Kidney capillary endothelial cell (primary cell): ENCODE results near the gene BHLHA9.
"Not testable (repeated sequence)": the region's sequence is repeated elsewhere in the genome, so short reads cannot be mapped to it uniquely, and the experiment has no call there.

Experiments used
- DNase-seq: peaks from one replicate; pipeline ENCODE4 v3.0.0-alpha.2; 2018; ENCODE audit warnings: low spot score

BHLHA9 gene

DNA sequence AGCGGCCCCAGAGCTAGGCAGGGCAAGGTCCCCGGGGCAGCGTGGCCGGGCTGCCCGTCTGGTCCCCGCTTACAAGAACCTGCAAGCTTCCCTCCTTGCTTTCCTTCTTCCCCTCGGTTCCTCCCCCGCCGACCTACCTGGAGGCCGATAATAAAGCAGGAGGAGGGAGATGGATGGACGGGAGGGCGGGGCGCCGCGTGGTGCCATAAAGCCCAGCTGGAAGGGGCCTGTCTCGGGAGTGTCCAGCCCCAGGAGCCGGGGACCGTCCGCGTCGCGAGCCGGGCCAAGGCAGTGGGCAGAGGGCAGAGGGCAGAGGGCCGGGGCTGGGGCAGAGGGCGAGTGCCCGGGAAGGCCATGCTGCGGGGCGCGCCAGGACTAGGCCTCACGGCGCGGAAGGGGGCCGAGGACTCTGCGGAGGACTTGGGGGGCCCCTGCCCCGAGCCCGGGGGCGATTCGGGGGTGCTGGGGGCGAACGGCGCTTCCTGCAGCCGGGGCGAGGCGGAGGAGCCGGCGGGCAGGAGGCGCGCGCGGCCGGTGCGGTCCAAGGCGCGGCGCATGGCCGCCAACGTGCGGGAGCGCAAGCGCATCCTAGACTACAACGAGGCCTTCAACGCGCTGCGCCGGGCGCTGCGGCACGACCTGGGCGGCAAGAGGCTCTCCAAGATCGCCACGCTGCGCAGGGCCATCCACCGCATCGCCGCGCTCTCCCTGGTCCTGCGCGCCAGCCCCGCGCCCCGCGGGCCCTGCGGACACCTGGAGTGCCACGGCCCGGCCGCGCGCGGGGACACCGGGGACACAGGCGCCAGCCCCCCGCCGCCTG lies at the start of gene BHLHA9:
BHLHA9 (plus strand) TSS at position 235 of the 820 bp plus-strand sequence; CDS start at position 355, 120 bp downstream.
- no peak for DNase-seq

DNA sequence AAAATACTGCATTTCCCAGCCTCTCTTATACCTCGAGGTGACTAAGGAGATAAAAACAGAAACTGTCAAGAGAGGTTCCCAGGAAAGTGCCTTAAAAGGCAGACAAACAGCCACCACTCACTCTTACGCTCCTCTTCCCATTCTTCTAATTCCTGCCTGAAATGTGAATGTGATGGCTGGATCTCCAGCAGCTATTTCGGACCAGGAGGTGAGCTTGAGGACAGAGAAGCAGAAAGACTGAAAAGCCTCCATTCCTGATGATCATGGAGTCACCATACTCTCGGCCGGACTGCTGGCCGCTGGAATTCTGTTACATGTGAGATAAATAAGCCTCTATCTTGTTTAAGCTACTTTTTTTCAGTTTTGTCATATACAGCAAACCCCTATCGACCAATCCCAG lies 49.0 kb upstream of the BHLHA9 start:
- no peak for DNase-seq

DNA sequence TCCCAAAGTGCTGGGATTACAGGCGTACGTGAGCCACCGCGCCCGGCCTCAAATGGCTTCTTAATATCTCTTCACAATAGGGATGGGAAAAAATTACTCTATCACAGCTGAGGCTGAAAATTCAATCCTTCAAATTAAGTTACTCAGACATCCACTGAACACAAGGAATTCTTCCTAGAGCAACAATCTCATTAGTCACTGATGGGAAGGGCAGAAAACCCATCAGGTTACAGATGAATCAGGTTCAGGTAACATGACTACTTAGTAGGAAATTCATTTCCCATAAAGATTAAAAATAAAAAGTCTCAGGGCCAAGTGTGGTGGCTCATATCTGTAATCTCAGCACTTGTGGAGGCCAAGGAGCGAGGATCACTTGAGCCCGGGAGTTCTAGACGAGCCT lies 47.9 kb upstream of the BHLHA9 start:
- no peak for DNase-seq

DNA sequence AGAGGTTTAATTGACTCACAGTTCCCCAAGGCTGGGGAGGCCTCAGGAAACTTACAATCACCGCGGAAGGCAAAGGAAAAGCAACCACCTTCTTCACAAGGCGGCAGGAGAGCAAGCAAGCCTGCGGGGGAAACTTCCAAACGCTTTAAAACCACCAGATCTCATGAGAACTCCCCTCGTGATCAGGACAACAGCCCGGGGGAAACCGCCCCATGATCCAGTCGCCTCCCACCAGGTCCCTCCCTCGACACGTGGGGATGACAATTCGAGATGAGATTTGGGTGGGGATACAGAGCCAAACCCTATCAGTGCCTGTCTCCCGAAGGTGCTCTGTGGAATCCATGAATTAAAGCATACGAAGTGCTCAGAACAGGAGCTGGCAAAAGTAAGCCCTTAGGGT lies 46.6 kb upstream of the BHLHA9 start:
- DNase-seq = no peak

DNA sequence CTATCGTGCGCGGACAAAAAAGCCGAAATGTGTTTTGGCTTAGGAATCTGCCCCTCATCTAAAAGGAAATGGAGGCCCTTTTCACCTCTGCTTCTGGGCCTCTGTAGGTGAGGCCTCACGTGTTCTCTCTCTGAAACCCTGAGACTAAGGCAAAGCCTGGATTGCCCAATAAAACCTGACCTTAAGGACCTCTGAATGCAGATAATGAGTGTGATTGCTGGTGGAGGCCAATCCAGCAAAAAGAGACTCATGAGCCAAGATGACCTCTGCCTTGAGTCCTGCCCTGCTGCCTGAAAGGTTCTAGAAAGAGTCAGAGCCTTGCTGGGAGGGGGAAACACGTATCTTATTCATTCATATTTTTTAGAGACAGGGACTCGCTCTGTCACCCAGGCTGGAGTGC lies 45.9 kb upstream of the BHLHA9 start:
- no peak for DNase-seq

DNA sequence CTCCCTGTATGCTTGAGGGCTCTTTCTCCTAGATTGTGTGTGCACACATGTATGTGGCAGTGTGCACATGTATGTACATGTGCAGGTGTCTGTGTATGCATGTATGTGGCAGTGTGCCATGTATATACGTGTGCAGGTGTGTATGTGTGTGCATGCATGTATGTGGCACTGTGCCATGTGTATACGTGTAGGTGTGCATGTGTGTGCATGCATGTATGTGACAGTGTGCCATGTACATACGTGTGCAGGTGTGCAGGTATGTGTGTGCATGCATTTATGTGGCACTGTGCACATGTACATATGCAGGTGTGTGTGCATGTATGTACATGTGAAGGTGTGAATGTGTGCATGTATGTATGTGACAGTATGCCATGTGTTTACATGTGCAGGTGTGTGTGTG lies 43.9 kb upstream of the BHLHA9 start:
- DNase-seq = no peak

DNA sequence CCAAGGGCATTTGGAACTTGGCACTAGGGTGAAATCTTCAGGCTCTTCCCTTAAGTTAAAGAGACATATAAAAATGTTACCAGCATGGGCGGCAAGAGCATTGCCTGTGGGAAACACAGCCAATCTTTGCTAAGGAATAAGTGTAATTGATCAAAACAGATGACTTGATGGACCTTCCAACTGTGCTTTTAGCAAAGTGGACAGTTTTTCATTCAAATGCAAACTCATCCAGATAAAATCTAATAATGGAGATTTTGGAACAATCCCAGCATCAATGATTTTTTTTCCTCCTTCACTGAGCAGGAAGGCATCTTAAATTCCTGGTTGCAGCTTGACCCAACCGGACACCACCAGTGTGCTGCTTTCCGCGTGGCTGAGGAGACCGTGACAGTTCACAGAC lies 42.9 kb upstream of the BHLHA9 start:
- DNase-seq = no peak

DNA sequence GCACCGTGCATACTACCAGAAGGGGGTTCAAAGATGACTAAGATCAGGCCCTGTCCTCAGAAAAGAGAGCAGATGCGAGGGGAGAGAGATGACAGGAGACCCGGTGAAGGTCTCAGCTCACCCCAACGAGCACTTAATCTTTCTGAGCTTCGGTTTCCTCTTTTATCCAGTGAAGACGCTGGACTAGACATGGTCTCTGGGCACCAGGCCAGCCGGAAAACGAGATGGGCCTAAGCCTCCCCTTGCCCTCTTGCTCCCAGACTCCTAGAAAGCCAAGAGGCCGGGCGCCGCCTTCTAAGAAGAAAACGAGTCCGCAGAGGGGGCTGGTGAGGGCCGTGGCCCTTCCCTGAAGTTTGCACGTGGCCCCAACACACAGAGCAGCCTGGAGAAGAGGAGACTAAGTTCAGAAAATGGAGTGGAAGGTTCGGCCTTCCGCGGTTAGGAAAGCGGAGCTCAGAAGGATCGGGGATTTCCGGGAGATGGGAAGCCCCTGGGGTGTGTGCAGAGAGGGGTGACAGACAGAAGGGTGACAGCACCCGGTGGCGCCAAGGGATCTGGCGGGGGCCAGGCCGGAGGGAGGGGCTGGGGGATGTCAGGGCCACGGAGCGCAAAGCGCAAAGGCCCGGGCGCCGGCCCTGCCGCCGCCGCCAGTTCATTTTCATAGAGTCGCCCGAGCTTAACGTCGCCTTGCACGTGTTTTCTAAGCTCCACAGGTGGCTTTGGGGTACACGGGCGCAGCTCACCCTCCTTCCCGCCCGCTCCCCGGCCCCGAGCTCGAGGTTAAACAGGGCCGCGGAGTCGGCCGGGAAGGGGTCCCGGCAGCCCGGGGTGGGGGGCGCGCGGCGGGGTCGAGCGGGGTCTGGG lies 42.1 kb upstream of the BHLHA9 start:
- no peak for DNase-seq

DNA sequence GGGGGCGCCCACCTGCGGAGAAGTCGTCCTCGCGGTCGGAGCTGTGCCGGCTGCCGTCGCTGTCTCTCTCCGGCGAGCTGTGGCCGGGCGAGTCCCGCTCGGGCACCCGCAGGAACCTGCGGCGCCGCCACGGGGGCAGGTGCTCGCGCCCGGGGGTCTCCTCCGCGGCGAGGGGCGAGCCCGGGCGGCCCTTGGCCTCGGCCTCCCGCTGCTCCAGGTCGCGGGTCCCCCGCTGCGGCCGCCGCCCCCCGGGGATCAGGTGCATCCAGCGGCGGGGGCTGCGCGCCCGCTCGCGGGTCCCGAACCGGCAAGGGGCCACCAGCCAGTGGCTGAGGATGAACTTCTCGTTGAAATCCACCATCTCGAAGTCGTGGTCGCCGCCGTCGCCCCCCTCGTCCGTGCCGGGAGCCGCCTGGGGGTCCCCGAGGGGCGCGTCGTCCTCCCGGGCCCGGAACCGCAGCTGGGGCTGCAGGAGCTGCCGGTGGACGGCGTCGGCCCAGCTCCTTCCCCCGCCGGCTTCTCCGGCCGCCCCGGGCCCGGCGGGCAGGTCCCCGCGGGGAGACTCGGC lies 41.4 kb upstream of the BHLHA9 start:
- no peak for DNase-seq

DNA sequence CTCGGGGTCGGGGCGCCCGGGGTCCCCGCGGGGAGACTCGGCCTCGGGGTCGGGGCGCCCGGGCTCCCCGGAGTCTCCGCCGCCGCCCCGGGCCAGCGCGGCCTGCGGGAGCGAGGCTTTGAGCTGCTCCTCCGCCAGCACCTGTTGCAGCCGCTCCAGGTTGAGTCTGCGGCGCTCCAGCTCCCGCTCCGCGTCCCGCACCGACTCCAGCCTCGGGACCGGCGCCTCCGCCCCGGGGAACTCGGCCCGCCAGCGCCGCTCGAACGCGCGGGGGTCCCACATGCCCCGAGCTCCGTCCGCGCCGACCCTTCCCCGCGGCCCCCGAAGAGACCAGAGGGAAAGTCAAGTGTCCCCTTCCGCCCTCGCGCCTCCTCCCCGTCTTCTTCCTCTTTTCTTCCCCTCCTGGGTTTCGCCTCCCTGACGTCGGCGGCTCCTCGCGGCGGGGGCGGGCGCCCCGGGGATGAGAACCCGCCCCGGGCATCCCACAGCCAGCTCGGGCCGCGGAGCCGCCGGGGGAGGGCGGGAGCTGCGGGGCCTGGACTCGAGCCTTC lies 40.8 kb upstream of the BHLHA9 start:
- no peak for DNase-seq

DNA sequence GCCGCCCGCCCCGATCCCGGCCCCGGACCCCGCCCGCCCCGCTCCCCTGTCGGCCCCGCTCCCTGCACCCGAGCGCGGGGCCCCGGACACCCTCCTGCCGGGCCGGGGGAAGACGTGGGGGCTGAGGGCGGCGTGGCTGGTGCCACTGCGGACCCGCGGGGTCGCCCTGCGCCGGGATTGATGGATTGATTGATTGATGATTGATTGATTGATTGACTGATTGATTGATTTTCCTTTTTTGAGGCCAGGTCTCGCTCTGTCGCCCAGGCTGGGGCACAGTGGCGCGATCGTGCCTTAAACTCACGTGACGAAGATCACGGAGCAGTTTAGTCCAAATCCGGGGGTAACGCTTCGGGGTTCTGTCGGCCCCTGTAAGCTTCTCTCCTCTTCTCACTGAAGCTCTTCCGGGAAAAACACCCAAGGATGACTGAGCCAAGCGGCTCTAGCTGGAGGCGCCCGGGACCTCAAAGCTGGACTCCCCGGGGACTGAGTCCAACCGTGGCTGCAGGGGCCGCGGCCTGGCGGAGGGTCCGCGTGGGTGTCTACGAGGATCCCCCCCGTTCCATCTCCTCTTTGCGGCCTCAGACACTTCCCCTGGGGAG lies 40.2 kb upstream of the BHLHA9 start:
- DNase-seq = no peak

DNA sequence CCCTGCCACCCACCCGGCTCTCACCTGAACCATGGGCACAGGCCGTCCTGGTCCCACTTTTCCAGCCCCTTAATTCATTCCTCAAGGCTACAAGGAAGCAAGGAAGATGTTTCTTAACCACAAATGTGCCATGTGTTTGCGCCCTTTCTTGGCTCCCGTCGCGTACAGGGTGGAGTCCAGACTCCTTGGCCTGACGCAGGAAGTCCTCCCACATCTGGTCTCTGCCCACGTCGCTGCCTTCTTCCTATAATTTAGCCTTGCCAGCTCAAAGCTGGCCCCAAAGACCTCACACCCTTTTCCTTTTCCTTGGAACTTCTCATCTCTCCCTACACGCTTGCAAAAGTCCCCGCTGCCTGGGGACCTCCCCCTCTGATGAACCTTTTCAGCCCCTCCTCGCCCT lies 38.8 kb upstream of the BHLHA9 start:
- no peak for DNase-seq

DNA sequence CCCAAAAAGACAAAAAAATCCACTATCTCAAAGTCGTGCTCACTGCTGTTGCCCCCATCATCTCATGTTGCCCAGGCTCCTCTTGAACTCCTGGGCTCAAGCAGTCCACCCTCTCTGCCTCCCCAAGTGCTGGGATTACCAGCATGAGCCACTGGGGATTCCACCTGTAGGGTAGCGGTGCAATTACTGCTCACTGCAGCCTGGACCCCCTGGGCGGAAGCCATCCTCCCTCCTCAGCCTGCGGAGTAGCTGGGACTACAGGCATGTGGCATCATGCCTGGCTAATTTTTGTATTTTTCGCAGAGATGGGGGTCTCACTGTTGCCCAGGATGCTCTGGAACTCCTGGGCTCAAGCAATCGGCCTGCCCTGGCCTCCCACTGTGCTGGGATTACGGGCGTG lies 37.9 kb upstream of the BHLHA9 start:
- no peak for DNase-seq

DNA sequence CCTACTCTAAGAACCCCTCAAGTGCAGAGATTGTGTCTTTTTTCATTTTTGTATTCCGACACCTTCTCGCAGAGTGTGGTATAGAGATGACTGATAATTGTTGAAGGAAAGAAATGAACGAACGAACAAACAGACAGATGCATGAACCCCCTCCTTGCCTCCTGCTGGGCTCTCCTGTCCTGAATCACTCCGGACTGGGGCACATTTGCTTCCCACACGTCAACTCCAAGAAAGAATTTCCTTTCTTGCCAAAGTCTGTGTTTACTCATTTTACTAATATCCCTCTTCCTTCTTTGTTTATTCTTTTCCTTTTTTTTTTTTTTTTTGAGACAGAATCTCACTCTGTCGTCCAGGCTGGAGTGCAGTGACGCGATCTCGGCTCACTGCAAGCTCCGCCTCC lies 37.5 kb upstream of the BHLHA9 start:
- DNase-seq = no peak

DNA sequence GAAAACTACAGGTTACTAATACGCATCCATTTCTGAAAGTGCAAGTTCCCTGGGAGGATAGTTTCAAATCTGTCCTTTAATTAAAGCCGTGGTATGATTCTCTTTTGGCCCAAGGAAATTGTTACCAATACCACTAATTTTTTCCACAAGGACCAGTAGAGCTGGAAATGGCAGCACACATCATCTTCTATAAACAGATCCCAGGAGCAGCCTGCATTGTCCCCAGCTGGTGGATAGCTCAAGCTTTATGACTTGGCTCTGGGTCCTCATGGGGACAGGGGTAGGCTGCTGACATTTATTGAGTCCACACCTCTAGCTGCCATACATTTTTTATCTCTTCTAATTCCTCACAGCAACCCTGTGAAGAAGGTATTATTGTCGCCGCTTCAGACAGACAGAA lies 35.8 kb upstream of the BHLHA9 start:
- no peak for DNase-seq

DNA sequence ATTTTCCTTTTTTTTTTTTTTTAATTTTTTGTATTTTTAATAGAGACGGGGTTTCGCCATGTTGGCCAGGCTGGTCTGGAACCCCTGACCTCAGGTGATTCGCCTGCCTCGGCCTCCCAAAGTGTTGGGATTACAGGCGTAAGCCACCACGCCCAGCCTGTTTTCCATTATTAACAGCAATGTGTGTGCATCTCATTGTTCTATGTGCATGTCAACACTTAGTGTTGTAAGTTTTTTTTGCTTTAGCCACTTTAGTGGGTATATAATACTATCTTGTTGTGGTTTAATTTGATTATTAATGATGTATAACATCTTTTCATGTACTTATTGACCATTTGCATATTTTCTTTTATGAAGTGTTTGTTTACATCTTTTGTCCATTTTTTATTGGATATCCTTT lies 32.8 kb upstream of the BHLHA9 start:
- no peak for DNase-seq

DNA sequence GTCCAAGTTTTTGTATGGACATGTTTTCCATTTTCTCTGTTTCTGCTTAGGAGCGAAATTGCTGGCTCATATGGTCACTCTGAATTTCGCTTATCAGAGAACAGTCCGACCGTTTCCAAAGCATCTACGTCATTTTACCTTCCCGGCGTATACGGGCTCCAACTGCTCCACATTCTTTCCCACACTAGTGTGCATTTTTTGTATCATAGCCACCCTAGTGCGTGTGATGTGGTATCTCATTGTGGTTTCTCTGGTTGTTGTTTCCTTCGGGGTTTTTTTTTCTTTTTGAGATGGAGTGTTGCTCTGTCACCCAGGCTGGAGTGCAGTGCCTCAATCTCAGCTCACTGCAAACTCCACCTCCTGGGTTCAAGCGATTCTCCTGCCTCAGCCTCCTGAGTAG lies 31.0 kb upstream of the BHLHA9 start:
- DNase-seq = no peak

DNA sequence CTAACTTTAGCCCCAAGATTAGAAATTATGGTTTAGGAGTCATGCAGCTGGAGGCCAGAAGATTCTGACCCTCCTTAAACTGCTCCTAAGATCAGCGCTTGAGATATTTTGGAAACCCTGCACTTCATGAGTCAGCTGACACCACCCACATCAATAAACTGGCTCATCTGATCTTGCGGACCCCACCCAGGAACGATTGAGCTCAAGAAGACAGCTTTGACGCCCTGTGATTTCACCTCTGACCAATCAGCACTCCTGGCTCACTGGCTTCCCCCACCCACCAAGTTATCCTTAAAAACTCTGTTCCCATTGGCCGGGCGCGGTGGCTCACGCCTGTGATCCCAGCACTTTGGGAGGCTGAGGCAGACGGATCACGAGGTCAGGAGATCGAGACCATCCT lies 29.8 kb upstream of the BHLHA9 start:
- not testable (repeated sequence) for DNase-seq

DNA sequence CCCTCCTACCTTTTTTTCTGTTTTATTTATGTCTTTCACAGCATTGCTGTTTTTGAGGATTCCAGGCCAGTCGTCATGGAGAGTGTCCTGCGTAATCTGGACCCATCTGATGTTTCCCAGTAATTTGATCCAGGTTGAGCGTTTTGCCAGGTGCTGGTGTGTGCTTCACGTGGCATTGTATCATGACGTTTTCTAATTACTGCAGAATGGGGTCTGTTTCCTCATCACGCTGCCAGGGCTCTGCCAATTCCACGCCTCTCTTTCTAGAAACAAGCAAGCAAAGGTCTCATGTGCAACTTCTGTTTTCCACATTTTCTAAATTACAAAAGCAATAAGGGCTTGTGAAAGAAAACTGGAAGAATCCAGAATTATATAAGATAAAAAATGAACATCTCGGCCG lies 28.3 kb upstream of the BHLHA9 start:
- no peak for DNase-seq

DNA sequence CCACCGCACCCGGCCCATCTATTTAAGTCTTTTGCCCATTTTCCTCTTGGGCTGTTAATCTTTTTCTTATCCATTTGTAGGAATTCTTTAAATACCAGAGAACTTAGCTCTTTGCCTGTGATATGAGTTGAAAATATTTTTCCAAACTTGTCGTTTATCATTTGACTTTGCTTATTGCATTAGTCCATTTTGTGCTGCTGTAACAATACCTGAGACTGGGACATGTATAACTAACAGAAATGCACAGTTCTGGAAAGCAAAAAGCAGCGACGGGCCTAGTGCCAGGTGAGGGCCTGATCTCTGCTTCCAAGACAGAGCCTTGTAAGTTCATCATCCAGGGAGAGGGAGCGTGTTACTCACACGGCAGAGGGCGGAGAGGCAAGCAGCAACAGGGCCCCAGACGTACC lies 25.6 kb upstream of the BHLHA9 start:
- DNase-seq = no peak

DNA sequence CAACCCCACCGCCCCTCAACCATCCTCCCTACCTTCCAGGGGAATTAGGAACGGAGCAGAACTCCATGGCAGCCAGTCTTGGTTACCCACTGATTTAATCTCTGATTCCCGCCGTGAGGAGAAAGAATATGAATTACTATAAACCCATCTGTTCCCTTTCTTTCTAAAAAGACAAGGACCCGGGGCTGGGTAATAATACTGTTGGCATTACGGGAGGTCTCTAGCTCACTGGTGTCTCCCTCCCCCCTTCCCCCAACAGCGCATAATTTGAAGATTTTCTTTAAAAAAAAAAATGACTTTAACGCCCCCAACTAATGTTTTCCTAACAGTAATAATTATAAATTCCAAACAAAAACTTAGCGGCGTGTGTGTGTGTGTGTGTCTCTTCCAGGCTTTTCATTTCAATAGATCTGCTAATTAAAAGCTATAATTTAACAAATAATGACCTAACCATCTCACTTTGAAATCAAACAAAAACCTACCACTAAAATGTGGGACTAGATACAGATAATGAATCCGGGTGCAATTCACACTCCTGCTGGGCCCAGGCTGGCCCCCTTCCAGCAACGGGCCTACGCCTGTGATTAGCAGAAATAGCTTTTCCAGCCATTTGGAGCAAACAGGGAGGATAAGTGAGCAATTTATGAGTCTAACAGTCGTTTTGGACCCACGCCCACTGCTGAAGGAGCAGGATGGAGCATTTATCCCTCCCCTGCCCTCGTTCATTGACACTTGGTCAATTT lies 18.2 kb upstream of the BHLHA9 start:
- DNase-seq = no peak

DNA sequence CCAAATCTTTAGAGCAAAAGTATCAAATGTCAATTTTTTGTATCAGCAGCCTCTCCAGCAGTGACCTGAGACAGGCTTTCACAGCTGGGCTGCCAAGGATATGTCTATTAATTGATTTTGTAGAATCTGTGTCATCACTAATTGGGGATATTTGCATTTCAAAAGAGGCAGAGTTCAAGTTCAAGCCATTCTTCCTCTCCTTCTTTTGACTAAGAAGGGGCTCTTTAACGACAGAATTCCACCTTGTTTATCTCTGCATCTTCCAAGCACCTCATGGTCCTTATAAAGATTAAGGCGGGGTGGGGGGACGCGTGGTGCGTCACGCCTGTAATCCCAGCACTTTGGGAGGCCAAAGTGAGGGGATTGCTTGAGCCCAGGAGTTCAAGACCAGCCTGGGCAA lies 15.2 kb upstream of the BHLHA9 start:
- DNase-seq = no peak
